Measurements from ENCODE around the gene PON2.

- no peak for TF ChIP-seq CTCF (IDR thresholded peaks at IDR 0.05; ENCODE audit: poor library complexity)
- TF ChIP-seq EZH2 (IDR thresholded peaks at IDR 0.05; ENCODE audit: borderline replicate concordance): no peak
Measured at GRCh38 chr7:95472581-95473161, 37.8 kb upstream of the PON2 start.

All from hepatocyte (in vitro differentiated cells).